Astrocyte of the spinal cord (primary cell): ENCODE results near the gene BPGM.
"Not testable (repeated sequence)": the region's sequence is repeated elsewhere in the genome, so short reads cannot be mapped to it uniquely, and the experiment has no call there.

Experiments used
- DNase-seq: peaks from one replicate; pipeline ENCODE4 v3.0.0; 2011; ENCODE audit warnings: low read depth, low spot score
- H3K4me3 ChIP-seq: 2 replicates; pipeline ENCODE4 v1.5.1; 2011; ENCODE audit warnings: low read depth, mild to moderate bottlenecking, low read length, moderate library complexity
- CTCF ChIP-seq: IDR thresholded peaks from 2 replicates; pipeline ENCODE4 v1.5.1; 2012; ENCODE audit warnings: low read depth, mild to moderate bottlenecking, low read length, inconsistent platforms
- in situ Hi-C: cut with HindIII; loops from 2 replicates; pipeline ENCODE4 v1.10.0; 2017; ENCODE audit warnings: low sequenced_read_pairs

BPGM gene

GRCh38 chr7:134639061-134639460 lies 7.6 kb upstream of the BPGM start:
- no peak for TF ChIP-seq CTCF
- no peak overlapping the region for H3K4me3 ChIP-seq
- in situ Hi-C loops = no loop called here
- no peak for DNase-seq

DNA sequence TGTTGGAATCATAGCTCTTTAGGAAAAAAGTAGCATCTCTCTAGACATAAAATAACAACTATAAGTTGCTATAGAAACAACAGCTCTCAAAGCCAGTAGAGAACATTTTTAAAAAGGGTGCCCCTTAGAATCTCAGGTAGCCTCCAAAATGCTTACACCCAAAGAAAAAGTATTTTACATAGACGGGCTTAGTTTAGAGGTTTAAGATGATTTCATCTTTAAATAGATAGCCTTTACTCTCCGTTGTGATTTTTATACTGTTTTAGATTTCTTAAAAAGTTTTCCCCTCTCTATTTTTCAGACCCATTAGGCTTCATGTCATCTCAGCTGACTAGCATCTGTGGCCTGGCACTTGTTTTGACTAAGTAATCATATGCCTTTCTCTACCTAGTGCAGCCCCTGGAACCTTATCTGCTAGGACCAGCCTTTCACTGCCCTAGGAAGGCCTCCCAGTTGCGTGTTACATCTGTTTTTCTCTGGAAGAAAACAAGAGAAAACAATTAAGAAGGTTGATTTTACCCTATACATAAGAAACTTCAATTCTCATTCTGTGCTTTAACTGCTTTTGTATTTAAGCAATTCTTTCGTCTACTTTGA lies 6.9 kb upstream of the BPGM start:
- no peak overlapping the region for H3K4me3 ChIP-seq
- no peak for DNase-seq
- in situ Hi-C loops = no loop called here
- no peak for TF ChIP-seq CTCF

DNA sequence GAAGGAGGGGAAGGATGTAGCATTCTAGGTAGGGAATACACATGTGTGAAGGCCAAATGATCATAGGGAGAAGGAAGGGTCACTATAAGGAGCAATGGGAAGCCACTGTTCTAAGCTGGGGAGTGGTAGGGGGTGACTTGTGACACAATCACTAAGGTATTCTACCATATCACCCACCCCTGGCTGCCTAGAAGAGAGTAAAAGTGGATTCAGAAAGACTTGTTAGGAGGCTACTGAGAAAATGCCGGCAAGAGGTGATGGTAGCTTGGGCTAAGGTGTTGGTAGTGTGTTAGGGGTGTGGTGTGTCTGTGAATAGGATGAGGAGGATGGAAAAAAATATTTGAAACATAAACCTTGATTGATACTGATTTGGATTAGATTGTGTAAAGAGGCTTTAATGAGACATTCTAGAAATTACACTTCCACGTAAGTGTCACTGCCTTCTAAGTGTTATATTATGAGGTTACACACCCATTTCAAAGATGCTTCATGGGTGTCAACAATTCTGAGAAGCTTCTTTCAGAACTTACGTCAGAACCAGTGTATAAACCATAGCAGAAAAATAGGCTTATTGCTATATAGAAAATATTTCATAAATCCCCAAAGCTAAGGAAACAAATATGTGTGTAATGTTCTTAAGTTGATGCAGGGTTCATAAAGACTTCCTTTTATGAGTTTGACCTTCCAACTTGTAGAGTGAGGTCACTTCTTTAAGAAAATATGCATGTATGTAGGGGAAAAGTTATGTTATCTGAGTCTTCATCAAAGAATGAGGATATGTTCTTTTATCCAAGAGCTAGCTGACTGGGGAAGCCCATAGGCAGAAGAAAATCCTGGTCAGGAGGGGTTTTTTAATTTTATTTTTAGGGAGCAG lies 5.6 kb upstream of the BPGM start:
- DNase-seq = no peak
- TF ChIP-seq CTCF = no peak
- in situ Hi-C loops = no loop called here
- no peak overlapping the region for H3K4me3 ChIP-seq

GRCh38 chr7:134641981-134642380 lies 4.7 kb upstream of the BPGM start:
- in situ Hi-C loops = not testable (repeated sequence)

GRCh38 chr7:134643131-134643530 lies 3.5 kb upstream of the BPGM start:
- no peak for TF ChIP-seq CTCF
- in situ Hi-C loops = no loop called here
- DNase-seq = no peak
- no peak overlapping the region for H3K4me3 ChIP-seq

More at GRCh38 chr7:134641981-134642380, 4.7 kb upstream of the BPGM start:
- not testable (repeated sequence) for DNase-seq, H3K4me3 ChIP-seq

DNA sequence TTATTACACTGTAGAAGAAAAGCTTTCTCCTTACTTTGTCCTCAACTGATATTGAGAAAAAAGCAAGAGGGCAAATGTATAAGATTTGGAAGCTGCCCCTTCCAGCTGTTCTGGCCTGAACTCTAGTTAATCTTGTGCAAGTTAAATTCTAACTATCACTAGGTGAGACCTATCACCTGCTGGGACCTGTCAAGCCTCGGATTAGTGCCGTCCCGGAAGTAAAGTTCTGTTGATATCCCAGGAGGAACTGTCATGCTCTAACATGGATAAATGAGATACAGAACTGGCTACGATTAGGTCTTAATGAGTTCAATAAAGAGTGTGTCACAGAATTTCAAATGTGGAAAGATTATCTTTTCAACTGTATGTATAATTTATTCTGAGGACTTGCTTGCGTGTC lies 1.2 kb upstream of the BPGM start:
- no peak for DNase-seq
- no peak for TF ChIP-seq CTCF
- in situ Hi-C loops = no loop called here

GRCh38 chr7:134645935-134646334 lies 718 bp upstream of the BPGM start:
- in situ Hi-C loops = no loop called here
- TF ChIP-seq CTCF = no peak
- DNase-seq = peak; percentile 34
- H3K4me3 ChIP-seq = peak overlapping the region; percentile 85

More for the DNA sequence above, 1.2 kb upstream of the BPGM start:
- H3K4me3 ChIP-seq = peak overlapping the region; percentile 85
